ENCODE results near the gene RPTOR. TPM values are rescaled to one million over a fixed set of nuclear protein-coding genes. Genes with fewer than 3 reads are reported as not detected.

Gene RPTOR
- total and polyA plus RNA-seq, 4 donors = 12.4 to 46.1 (median 29.7) TPM

- H3K4me1 ChIP-seq (ENCODE audit: control insufficient read depth in 5 of 5, insufficient read depth in 5 of 5, low read length in 5 of 5) = peaks cover 0 to 8% (median 0%) of the 10 kb centered on the region in 5 donors
- TF ChIP-seq CTCF (IDR thresholded peaks at IDR 0.05; ENCODE audit: control extremely low read depth, extremely low read depth) = no peak
- no peak overlapping the region for H3K4me3 ChIP-seq
- no peak overlapping the region for H3K27ac ChIP-seq (ENCODE audit: low read depth in 1 of 2, low read length in 1 of 2)
- H3K36me3 ChIP-seq (ENCODE audit: control insufficient read depth in 4 of 4, insufficient read depth in 4 of 4, low read length in 4 of 4) = peaks cover 0 to 12% (median 7%) of the 10 kb centered on the region in 4 donors
- no peaks in the 10 kb centered on the region for H3K27me3 ChIP-seq (ENCODE audit: control insufficient read depth in 3 of 3, insufficient read depth in 3 of 3, low read length in 2 of 3)
- WGBS, 2 donors = 48 to 75% methylated on average over 3 of the region's 3 CpGs
- no peak for DNase-seq
- H3K9me3 ChIP-seq (ENCODE audit: control insufficient read depth in 4 of 4, insufficient read depth in 3 of 4, low read length in 3 of 4) = no peaks in the 10 kb centered on the region
- ATAC-seq (ENCODE audit: insufficient read depth, low FRiP score) = no peak
- no peak overlapping the region for H3K9ac ChIP-seq (ENCODE audit: insufficient read depth in 1 of 2, low read length in 2 of 2)
These were observed 159.8 kb downstream of the RPTOR start for GRCh38 chr17:80704381-80704819.

- H3K27me3 ChIP-seq (ENCODE audit: control insufficient read depth in 3 of 3, insufficient read depth in 3 of 3, low read length in 2 of 3) = no peaks in the 10 kb centered on the region
- no peak overlapping the region for H3K27ac ChIP-seq (ENCODE audit: low read depth in 1 of 2, low read length in 1 of 2)
- 70 to 87% methylated on average over 13 of the region's 13 CpGs for WGBS, 2 donors
- no peak for TF ChIP-seq CTCF (IDR thresholded peaks at IDR 0.05; ENCODE audit: control extremely low read depth, extremely low read depth)
- H3K9me3 ChIP-seq (ENCODE audit: control insufficient read depth in 4 of 4, insufficient read depth in 3 of 4, low read length in 3 of 4) = no peaks in the 10 kb centered on the region
- H3K4me3 ChIP-seq = no peak overlapping the region
- ATAC-seq (ENCODE audit: insufficient read depth, low FRiP score) (no peak), DNase-seq (no peak)
- H3K4me1 ChIP-seq (ENCODE audit: control insufficient read depth in 5 of 5, insufficient read depth in 5 of 5, low read length in 5 of 5) = peaks cover 0 to 8% (median 0%) of the 10 kb centered on the region in 5 donors
- H3K36me3 ChIP-seq (ENCODE audit: control insufficient read depth in 4 of 4, insufficient read depth in 4 of 4, low read length in 4 of 4) = peaks cover 0 to 12% (median 7%) of the 10 kb centered on the region in 4 donors
- H3K9ac ChIP-seq (ENCODE audit: insufficient read depth in 1 of 2, low read length in 2 of 2) = no peak overlapping the region
These were observed 160.3 kb downstream of the RPTOR start for GRCh38 chr17:80704894-80705293.

GRCh38 chr17:80705988-80706387, 161.3 kb downstream of the RPTOR start:
- H3K4me3 ChIP-seq = no peak overlapping the region
- ATAC-seq (ENCODE audit: insufficient read depth, low FRiP score) (no peak), DNase-seq (no peak)
- no peak for TF ChIP-seq CTCF (IDR thresholded peaks at IDR 0.05; ENCODE audit: control extremely low read depth, extremely low read depth)
- H3K27ac ChIP-seq (ENCODE audit: low read depth in 1 of 2, low read length in 1 of 2) = no peak overlapping the region
- peaks cover 0 to 12% (median 7%) of the 10 kb centered on the region in 4 donors for H3K36me3 ChIP-seq (ENCODE audit: control insufficient read depth in 4 of 4, insufficient read depth in 4 of 4, low read length in 4 of 4)
- peaks cover 0 to 8% (median 0%) of the 10 kb centered on the region in 5 donors for H3K4me1 ChIP-seq (ENCODE audit: control insufficient read depth in 5 of 5, insufficient read depth in 5 of 5, low read length in 5 of 5)
- no peaks in the 10 kb centered on the region for H3K9me3 ChIP-seq (ENCODE audit: control insufficient read depth in 4 of 4, insufficient read depth in 3 of 4, low read length in 3 of 4)
- WGBS, 2 donors = 81 to 86% methylated on average over 5 of the region's 5 CpGs
- H3K9ac ChIP-seq (ENCODE audit: insufficient read depth in 1 of 2, low read length in 2 of 2) = no peak overlapping the region
- no peaks in the 10 kb centered on the region for H3K27me3 ChIP-seq (ENCODE audit: control insufficient read depth in 3 of 3, insufficient read depth in 3 of 3, low read length in 2 of 3)

GRCh38 chr17:80706463-80706867, 161.8 kb downstream of the RPTOR start:
- peaks cover 0 to 12% (median 7%) of the 10 kb centered on the region in 4 donors for H3K36me3 ChIP-seq (ENCODE audit: control insufficient read depth in 4 of 4, insufficient read depth in 4 of 4, low read length in 4 of 4)
- ATAC-seq (ENCODE audit: insufficient read depth, low FRiP score) (no peak), DNase-seq (peak in 1 of 3 donors; percentile 39)
- no peak for TF ChIP-seq CTCF (IDR thresholded peaks at IDR 0.05; ENCODE audit: control extremely low read depth, extremely low read depth)
- H3K27me3 ChIP-seq (ENCODE audit: control insufficient read depth in 3 of 3, insufficient read depth in 3 of 3, low read length in 2 of 3) = no peaks in the 10 kb centered on the region
- 78 to 80% methylated on average over 5 of the region's 5 CpGs for WGBS, 2 donors
- H3K4me3 ChIP-seq = no peak overlapping the region
- peaks cover 0 to 8% (median 0%) of the 10 kb centered on the region in 5 donors for H3K4me1 ChIP-seq (ENCODE audit: control insufficient read depth in 5 of 5, insufficient read depth in 5 of 5, low read length in 5 of 5)
- H3K27ac ChIP-seq (ENCODE audit: low read depth in 1 of 2, low read length in 1 of 2) = no peak overlapping the region
- no peak overlapping the region for H3K9ac ChIP-seq (ENCODE audit: insufficient read depth in 1 of 2, low read length in 2 of 2)
- H3K9me3 ChIP-seq (ENCODE audit: control insufficient read depth in 4 of 4, insufficient read depth in 3 of 4, low read length in 3 of 4) = no peaks in the 10 kb centered on the region

Data from lung (tissue), 12 donors.